ENCODE results near the gene GLT8D1. TPM values are rescaled to one million over a fixed set of nuclear protein-coding genes. Genes with fewer than 3 reads are reported as not detected.

GLT8D1 gene
- total and polyA plus RNA-seq, 2 of the 13 experiments (the other 11 are each of a cell fraction or from before 2014, with no cell fraction given) = 110 to 121 TPM

DNA sequence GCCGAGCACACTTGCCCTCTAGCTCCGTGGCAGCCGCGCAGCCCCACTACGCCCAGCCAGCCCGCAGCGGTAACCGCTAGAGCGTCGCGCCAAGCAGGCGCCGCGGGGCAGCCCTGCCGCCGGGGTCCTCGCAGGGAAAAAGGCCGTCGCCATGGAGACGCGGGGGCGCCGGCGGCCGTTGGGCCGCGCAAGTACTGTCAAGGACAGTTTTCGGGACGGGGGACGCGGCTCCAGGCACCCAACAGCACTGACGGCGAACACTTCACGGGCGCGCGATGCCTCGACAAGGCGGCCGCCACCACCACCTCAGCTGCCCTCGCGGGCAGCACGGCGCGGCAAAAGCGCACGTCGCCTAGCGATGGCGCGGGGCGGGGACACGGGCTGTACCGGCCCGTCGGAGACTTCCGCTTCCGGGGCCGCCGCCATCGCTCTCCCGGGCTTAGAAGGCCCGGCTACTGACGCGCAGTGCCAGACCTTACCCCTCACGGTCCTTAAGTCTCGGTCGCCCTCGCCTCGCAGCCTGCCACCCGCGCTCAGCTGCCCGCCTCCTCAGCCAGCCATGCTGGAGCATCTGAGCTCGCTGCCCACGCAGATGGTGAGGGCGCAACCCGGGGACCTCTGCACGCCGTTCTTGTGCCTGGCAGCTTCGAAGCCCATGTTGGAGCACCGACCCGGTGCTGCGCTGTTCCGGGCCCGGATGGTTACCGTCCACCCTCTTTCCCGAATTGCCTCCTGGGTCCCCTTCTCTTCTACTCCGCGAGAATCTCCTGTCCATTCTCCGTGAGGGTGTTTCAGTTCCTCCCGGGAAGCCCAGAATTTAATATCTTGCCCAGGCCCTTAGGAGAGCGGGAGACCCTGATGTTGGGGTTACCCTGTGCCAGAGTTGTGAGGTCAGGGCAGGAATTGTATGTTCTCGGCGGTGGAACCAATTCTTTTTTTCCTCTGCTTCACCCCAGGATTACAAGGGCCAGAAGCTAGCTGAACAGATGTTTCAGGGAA is at the start of gene GLT8D1, which contains the start of gene SPCS1 (continued):
- TF ChIP-seq TEF (CRISPR knock-in tag; IDR thresholded peaks at IDR 0.05) (no peak), ZNF460 (CRISPR knock-in tag; IDR thresholded peaks at IDR 0.05; ENCODE audit: borderline replicate concordance) (peak; percentile 34; the same call in 1 of the 2 replicates), ZNF776 (CRISPR knock-in tag; IDR thresholded peaks at IDR 0.05) (peak; percentile 47; the same call in 1 of the 2 replicates), EHMT2 (IDR thresholded peaks at IDR 0.05; ENCODE audit: borderline replicate concordance, low read depth, low read length) (no peak), NFIC (IDR thresholded peaks at IDR 0.05; ENCODE audit: low read length) (no peak), ZNF773 (CRISPR knock-in tag; IDR thresholded peaks at IDR 0.05; ENCODE audit: borderline replicate concordance) (no peak; the same call in 1 of the 2 replicates), ZNF431 (CRISPR knock-in tag; IDR thresholded peaks at IDR 0.05; ENCODE audit: borderline replicate concordance, low read depth) (peak; percentile 58; the same call in 1 of the 2 replicates), RXRA (CRISPR knock-in tag; IDR thresholded peaks at IDR 0.05) (peak; percentile 70), SATB2 (CRISPR knock-in tag; IDR thresholded peaks at IDR 0.05) (no peak), FOXC1 (CRISPR knock-in tag; IDR thresholded peaks at IDR 0.05; ENCODE audit: borderline replicate concordance) (no peak), HDAC1 (CRISPR knock-in tag; IDR thresholded peaks at IDR 0.05) (peak; percentile 100), ZNF547 (CRISPR knock-in tag; IDR thresholded peaks at IDR 0.05) (peak; percentile 85), PITX1 (CRISPR knock-in tag; IDR thresholded peaks at IDR 0.05) (peak; percentile 50), ZNF558 (CRISPR knock-in tag; IDR thresholded peaks at IDR 0.05; ENCODE audit: borderline replicate concordance) (peak; percentile 62; the same call in 1 of the 2 replicates), E2F5 (CRISPR knock-in tag; conservative IDR thresholded peaks at IDR 0.05) (no peak; the same call in 1 of the 2 replicates), HMG20A (CRISPR knock-in tag; IDR thresholded peaks at IDR 0.05; ENCODE audit: borderline replicate concordance) (no peak), IRF2 (CRISPR knock-in tag; IDR thresholded peaks at IDR 0.05) (peak; percentile 78; the same call in 1 of the 2 replicates), ARID5B (CRISPR knock-in tag; IDR thresholded peaks at IDR 0.05) (0 out of 2 replicates have a peak, but pooled peaks have one; percentile 11), GATAD1 (CRISPR knock-in tag; IDR thresholded peaks at IDR 0.05) (peak; percentile 93), TCF12 (IDR thresholded peaks at IDR 0.05) (no peak), TCF12 (CRISPR knock-in tag; IDR thresholded peaks at IDR 0.05) (no peak), SIN3A (IDR thresholded peaks at IDR 0.05; ENCODE audit: borderline replicate concordance, low read depth, low read length) (peak; percentile 92), ZNF337 (CRISPR knock-in tag; IDR thresholded peaks at IDR 0.05; ENCODE audit: borderline replicate concordance, low read depth) (no peak), ZNF441 (CRISPR knock-in tag; IDR thresholded peaks at IDR 0.05; ENCODE audit: borderline replicate concordance) (no peak; the same call in 1 of the 2 replicates), ZNF451 (CRISPR knock-in tag; IDR thresholded peaks at IDR 0.05) (peak; percentile 92; the same call in 1 of the 2 replicates)

All from HepG2 (cell line).